Fibroblast of mammary gland (primary cell): ENCODE results near the gene KLF7.

Experiments used
- DNase-seq: peaks from one replicate; pipeline ENCODE4 v3.0.0-alpha.2; 2010; ENCODE audit warnings: low read depth
- H3K4me3 ChIP-seq: 2 replicates; pipeline ENCODE4 v1.5.1; 2011; ENCODE audit warnings: low read depth, mild to moderate bottlenecking, low read length, moderate library complexity; ENCODE audit not compliant: control insufficient read depth
- TF ChIP-seq, protein P1 (sequence below): conservative IDR thresholded peaks from 2 replicates; pipeline ENCODE4 v1.5.1; 2011; ENCODE audit warnings: low read depth, low read length, inconsistent platforms; ENCODE audit not compliant: control insufficient read depth, insufficient read depth

KLF7 gene

DNA sequence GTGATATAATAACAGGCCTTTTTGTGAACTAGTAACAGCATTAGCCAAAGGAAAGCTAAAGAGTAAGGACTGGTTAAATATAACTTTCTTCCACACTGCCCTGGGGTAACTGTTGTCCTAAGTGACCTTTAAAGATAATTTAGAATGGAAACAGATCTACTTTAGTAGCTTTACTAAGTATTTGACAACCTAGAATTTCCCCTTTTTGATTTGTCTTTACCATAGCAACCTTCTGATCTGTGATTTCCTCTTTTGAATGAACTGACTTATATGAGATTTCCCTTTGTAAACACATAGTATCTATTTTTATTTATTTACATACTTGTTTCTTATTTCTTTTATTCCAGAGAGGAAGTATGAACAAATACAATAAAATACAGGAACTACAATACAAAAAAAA lies 10.5 kb upstream of the KLF7 start:
- TF ChIP-seq, protein P1, sequence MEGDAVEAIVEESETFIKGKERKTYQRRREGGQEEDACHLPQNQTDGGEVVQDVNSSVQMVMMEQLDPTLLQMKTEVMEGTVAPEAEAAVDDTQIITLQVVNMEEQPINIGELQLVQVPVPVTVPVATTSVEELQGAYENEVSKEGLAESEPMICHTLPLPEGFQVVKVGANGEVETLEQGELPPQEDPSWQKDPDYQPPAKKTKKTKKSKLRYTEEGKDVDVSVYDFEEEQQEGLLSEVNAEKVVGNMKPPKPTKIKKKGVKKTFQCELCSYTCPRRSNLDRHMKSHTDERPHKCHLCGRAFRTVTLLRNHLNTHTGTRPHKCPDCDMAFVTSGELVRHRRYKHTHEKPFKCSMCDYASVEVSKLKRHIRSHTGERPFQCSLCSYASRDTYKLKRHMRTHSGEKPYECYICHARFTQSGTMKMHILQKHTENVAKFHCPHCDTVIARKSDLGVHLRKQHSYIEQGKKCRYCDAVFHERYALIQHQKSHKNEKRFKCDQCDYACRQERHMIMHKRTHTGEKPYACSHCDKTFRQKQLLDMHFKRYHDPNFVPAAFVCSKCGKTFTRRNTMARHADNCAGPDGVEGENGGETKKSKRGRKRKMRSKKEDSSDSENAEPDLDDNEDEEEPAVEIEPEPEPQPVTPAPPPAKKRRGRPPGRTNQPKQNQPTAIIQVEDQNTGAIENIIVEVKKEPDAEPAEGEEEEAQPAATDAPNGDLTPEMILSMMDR: no peak
- DNase-seq: no peak
- no peak overlapping the region for H3K4me3 ChIP-seq

- TF ChIP-seq, protein P1: no peak
- H3K4me3 ChIP-seq: no peak overlapping the region
- no peak for DNase-seq
These were observed 7.9 kb upstream of the KLF7 start for GRCh38 chr2:207173641-207174040.

DNA sequence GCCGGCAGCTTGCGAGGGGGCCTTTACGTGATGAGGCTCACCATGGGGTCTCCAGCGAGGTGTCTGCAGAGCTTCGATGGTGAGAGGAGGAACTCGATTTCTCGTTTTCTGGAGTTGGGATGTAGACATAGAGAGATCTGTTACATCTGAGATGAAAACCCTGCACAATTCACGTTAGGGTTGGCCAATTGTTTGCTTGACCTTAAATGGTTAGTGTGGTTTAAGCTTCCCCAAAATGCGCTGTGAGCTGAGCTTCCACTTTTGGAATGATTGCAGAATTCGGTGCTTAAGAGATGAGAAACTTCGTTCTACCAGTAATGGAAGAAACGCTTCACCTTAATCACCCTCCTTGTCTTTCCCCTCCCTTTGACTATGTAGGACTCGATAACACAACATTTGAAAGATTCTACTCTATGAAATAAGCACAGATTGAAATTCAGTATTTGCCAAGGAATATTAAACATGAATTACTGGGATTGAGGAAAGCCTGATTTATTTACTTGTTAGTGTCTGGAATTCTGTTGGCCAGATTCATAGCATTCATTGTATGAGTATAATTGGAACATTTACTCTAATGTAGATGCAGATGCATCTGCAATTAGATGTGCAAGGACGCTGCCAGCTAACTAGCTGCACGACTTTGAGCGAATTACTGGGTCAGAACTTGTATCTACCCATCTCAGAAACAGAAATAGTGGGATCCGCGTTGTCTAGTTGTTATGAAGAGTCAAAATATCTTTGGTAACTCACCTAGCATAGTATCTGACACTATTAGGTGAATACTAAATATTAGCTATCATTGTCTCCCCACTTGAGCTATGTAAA lies 1.6 kb upstream of the KLF7 start:
- H3K4me3 ChIP-seq: peak overlapping the region; percentile 56
- TF ChIP-seq, protein P1: no peak
- DNase-seq: peak; percentile 74

DNA sequence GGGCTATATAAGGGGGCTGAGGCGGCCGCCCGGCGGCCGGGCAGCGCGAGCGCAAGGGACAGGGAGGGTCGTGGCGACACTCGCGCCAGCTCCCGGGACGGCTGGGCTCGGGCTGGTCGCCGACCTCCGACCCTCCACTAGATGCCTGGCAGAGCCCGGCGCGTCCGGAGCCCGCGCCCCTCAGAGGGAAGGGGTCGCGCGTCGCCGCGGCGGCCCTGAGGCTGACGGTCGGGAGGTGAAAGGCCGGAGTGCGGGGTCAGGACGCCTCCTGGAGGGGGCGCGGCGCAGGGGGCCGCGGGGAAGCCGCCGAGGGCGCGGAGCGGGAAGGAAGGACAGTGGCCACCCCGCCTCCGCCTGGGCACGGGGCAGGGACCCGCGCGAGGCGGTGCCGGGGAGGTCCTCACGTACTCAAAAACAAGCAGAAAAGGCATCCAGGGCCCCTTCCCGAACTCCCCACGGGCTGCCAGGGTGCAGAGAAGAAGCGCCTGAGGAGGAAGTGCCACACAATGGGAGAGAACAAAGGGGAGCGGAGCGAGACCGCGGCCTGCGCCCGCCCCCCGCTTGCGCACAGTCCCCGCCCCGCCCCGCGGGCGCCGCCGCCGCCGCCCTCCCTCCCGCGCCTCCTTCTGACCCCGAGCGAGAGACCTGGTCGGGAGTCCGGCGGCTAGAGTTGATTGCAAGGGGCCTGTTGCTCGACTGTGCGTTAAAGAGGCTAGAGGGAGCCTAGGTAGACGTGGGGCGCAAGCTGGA lies 776 bp upstream of the KLF7 start:
- TF ChIP-seq, protein P1: no peak
- H3K4me3 ChIP-seq: peak overlapping the region; percentile 56
- DNase-seq: peak; percentile 76

DNA sequence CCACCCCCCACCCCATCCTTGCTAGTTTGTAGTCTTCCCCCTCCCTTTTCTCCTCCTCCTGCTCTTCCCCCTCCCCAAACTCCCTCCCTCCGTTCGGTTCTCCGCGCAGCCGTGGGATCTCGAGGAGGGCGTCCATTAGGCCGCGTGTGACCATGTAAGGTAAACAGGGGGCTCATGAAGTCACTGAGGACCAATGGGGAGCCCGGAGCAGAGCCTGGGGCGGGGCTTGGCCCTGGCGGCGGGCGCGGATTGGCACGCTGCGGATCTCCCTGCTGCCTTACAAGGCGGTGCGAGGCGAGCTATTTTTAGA lies 246 bp upstream of the KLF7 start:
- peak; percentile 99 for DNase-seq
- TF ChIP-seq, protein P1: no peak
- peak overlapping the region; percentile 91 for H3K4me3 ChIP-seq

DNA sequence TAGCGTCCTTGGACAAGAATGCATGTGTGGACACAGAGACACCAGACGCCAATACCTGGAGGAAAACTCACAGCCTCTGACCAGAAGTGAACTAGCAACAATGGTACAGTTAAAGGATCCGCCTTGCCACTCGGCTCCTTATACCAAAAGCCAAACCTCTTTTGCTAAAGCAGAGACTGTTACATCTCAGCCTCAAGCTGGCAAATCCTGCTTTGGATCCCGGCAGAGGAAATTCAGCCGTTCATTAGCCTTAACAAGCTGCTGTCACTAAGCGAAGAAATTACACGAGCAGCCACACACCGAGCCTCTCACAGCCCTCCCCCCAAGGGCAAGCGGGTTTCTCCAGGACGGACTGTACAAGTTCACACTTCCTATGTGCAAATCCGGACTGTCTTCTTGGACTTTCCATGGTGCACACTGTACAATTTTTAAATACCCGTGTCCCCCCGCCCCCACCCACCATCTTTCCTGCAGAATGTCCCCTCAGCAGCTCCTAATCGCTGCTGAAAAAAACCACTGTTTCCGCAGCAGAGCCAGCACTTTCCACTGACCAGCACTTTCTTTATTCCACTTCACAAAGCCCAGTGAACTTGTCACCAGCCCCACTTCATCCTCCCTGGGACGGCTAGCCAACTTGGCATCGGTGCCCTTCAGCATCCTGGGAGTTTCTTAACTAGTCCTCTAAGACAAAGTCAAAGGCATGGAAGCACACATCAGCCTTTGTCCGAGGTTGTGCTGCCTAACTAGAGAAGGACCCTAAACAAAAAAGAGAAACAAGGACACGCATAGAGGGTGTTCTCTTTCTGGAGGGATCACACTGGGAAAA lies 1.5 kb downstream of the KLF7 start:
- peak overlapping the region; percentile 91 for H3K4me3 ChIP-seq
- TF ChIP-seq, protein P1: no peak
- no peak for DNase-seq
